ENCODE data around the gene ZNF507. TPM values are rescaled to one million over a fixed set of nuclear protein-coding genes. Genes with fewer than 3 reads are reported as not detected.

ZNF507 gene
- total RNA-seq, 1 donor from 2014 or later, result 33.7 TPM

DNA sequence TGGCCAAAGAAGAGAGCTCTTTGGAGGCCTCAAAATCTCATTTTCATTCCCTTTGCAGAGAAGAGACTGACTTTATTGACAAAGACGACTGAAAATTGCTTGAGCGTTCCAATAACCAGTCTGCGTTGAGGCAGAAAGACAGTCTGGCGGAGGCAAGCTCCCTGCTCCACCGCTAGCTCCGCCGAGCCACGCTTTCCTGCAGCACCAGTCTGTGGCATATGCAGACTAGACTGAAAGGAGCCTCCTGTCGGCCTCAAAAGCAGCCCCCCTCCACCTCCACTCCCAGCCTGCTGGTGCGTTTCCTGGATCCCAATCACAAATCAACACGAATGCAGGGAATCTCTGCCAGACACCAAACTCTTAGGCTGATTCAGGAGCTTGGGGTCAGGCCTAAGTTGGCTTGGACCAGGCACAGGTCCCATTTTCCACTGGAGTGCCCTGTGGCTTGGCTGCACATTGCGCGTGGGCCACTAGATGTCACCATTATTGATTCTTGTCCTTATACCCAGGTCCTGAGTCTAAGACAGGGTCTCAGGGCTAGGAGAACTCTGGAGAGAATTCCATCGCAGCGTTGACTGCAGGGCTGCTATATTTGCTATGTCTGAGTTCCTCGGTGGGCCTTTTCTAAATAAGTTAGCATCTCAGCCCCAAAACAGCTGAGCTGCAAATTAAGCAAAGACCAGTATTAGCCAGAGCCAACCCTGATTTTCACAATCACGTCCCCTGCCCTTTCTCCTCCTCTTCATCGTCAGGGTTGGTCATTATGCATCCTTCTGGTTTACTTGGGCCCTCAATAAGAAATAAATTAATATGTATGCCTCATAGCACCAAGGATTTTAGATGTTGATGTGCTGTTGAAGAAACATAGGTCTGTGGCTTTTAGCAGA is 5.2 kb upstream of the ZNF507 start:
- DNase-seq, result peak; percentile 33

DNA sequence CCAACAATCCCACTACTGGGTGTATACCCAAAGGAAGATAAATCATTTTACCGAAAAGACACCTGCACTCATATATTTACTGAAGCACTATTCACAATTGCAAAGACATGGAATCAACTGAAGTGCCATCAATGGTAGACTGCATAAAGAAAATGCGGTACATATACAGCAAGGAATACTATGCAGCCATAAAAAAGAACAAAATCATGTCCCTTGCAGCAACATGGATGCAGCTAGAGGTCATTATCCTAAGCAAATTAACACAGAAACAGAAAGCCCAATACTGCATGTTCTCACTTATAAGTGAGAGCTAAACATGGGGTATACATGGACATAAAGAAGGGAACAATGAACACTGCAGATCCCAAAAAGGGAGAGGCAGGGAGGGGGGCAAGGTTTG is 2.7 kb upstream of the ZNF507 start:
- DNase-seq, result no peak

GRCh38 chr19:32343550-32344262 is 1.7 kb upstream of the ZNF507 start:
- no peak for DNase-seq

DNA sequence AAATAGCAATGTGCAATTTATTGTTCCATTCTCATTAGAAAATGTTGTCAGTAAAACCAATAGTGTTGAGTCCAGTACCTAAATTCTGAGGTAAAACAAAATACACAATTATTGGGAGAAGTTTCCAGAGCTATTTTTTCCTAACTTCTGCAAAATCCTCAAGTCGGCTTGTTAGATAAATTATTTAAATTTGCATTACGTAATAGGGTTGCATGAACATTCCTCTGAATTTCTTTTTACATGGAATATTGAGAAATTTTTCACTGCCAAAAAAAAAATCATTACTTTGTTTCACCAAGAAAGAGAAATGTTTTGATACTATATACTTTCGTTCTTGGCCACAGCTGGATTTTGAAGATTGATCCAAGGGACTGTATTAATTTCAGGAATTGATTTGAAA is 1.5 kb downstream of the ZNF507 start:
- no peak for DNase-seq

DNA sequence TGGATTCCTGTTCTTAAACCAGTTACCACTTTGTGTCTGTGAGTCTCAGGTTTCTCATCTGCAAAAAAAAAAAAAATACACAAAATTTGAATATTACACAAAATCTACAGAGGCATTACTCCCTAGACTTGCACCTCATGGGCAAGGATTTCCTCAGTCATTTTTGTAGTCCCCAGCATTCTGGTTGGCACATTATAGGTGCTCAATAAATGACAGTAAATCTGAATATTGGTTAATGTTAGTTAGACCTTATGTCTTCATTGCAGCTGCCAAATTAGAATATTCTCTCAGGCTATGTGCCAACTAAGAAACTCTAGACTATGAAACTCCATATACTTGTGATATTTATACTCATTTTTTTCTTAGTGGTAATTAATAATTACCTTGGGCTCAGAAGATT is 2.2 kb downstream of the ZNF507 start:
- no peak for DNase-seq

DNA sequence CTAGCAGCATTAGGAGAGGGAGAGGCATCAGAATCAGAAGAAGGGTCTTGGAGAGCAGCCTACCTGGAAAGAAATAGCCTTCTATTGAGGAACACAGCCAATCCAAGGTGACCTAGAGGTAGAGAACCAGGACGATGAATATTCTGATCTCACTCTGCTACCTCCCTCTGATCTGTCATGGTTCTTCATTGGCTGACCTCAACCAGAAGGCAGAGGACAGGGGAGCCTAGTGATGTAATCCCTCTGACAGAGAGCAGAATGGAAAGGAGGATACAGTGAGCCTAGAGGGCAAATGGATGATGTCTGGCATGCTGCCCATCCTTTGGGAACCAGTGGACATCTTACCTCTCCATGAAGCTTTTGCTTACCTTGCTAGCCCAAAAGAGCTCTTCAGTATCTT is 3.6 kb downstream of the ZNF507 start:
- DNase-seq, result no peak

DNA sequence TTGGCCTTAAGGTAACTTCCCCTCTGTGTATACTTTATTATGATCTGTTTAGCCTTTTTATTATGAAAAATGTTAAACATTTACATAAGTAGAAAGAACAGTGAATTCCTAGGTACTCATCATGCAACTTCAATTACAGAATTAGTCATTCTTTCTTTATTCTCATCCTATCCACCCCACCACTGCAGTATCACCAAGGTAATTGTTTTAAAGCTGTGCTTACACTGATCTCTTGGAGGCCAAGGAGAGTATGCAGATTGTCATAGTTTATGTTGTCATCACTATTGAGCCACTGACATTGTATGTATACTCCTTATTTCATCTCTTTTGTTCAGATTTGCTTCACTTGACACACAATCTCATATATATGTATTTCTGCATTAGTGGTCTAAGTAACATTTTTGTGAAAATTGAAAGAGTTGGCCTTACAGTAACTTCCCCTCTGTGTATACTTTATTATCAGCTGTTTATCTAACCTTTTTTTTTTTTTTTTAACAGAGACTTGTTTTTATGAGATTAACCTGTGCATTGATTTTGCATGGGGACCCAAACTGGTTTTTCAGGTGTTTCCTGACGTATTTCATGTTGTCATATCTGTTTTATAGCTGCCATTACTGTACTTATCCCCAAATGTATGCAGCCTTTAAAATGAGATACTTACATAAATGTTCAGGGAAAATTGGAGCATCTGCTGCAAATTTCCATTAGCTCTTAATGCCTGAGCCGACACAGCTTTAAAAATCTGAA is 4.5 kb downstream of the ZNF507 start:
- DNase-seq, result no peak

DNA sequence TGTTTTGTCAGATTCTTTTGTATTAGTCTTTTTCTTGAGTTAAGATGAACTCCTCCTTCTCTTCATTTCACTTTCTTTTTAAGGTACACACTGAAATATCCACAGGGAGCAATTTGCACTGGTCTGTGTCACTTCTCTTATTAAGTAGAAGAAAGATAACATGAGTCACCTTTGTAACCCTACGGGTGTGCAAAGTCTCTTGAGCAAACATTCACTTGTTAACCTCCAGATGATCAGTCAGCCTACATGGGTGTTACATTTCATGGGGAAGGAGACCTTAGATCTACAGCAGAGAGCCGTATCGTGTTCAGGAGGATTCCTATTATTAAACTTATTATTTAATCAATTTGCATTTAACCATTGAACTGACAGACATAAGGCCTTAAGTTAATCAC is 5.1 kb downstream of the ZNF507 start:
- DNase-seq, result no peak

GRCh38 chr19:32350987-32351348 is 5.6 kb downstream of the ZNF507 start:
- DNase-seq, result no peak

GRCh38 chr19:32352241-32352630 is 6.8 kb downstream of the ZNF507 start:
- no peak for DNase-seq

- no peak for DNase-seq
Observed at GRCh38 chr19:32354345-32354744, 8.9 kb downstream of the ZNF507 start.

DNA sequence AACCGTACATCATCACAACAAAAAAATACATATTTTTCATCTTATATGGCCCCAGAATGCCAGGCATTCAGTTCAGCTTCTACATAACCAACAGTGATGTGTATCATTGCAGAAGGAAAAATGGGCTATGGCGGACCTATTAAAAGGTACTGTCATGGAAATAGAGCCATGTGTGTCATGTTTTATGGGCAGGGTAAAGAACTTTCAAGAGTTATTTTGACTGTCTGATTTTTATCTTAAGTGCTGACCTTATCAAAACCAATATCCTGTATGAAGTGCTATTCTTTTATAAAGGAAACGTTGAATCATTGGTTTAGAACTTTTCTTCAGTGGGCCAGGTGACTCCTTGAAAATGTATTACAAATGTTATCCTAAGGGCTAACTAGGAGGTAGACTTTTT is 9.9 kb downstream of the ZNF507 start:
- no peak for DNase-seq

DNA sequence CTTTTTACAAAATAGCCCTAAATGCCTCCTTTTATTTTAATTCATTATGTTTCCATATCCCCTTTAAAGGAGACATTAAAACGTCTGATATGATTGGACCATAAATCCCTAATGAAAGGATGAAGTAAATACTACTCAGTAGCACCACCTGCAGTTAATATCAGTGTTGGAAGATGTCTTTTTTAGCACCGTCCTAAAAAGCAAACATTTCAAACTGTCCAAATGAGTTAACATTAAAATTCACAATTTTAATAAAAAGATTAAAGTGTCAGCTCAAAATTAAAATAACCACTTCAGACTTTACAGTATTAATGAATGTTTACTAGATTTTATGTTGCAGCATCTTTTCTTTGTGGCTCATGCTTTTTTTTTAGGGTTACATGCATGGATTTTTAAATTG is 12.3 kb downstream of the ZNF507 start:
- no peak for DNase-seq

DNA sequence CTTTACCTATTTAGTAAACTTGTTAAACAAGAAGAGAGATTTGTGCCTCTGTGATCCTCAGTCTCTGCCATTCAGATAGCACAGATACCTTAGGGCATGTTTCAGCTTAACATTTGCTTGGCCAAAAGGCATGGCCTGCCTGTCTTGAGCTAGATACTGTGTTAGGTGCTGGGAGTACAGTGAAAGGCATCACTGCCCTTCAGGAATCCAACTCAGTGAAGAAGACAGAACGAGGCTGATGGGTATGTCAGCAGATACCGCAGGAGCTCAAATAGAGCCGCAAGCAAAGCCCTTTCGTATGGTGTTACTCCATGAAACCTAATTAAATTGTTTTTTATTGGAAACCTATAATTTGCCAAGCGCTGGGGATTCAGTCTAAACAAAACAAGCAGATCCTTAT is 12.9 kb downstream of the ZNF507 start:
- DNase-seq, result no peak

GRCh38 chr19:32359581-32359980 is 14.2 kb downstream of the ZNF507 start:
- no peak for DNase-seq

DNA sequence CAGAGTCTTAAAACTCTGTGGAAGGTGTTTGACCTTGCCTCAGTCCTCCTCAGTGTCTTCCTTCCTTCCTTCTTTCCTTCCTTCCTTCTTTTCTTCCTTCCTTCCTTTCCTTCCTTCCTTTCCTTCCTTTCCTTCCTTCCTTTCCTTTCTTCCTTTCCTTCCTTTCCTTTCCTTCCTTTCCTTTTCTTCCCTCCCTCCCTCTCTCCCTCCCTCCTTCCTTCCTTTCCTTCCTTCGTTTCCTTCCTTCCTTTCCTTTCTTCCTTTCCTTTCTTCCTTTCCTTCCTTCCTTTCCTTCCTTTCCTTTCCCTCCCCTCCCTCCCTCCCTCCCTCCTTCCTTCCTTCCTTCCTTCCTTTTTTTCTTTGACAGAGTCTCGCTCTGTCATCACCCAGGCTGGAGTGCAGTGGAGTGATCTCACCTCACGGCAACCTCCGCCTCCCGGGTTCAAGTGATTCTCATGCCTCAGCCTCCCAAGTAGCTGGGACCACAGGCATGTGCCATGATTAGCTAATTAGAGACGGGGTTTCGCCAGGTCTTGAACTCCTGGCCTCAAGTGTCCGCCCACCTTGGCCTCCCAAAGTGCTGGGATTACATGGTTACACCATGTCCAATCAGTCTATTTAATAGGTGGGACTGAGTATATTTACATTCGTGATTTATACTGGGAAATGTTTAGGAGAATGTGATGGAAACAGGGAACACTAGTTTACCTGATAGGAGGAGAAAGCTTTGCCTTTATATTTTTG is 16.3 kb downstream of the ZNF507 start:
- DNase-seq, result no peak

GRCh38 chr19:32362318-32362691 is 16.9 kb downstream of the ZNF507 start:
- no peak for DNase-seq

- DNase-seq, result no peak
Observed at GRCh38 chr19:32363175-32363574, 17.8 kb downstream of the ZNF507 start.

DNA sequence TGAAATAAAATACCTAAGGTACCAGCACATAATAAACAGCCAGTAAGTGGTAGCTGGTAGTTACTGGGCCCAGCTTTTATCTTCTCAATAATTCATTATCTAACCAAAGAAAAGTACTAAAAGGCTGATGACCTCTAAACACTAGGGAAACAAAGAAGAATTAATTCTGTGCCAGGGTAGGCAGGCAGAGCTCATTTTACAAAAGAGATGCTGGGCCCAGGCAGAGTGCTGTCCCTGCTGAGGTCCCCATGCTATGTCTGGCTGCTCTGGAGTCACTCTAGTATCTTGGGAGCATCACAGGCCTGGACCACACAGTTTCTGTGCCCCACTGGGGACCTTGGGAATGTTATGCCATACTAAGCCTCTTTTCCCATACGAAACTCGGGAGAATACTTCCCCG is 18.2 kb downstream of the ZNF507 start:
- no peak for DNase-seq

DNA sequence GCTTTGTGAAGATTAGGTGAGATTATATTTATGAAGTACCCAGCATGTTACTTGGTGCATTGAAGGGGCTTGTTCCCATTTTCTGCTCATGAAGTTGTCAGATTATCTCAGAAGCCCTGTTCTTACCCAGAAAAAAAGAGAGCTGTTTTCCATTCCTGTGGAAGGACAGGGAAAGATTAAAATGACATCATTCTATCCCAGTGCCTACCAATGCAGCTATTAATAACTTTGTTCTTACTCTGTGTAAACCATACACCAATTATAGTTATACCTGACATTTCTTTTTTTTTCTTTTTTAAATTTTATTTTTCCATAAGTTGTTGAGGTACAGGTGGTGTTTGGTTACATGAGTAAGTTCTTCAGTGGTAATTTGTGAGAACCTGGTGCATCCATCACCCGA is 18.6 kb downstream of the ZNF507 start:
- DNase-seq, result no peak

DNA sequence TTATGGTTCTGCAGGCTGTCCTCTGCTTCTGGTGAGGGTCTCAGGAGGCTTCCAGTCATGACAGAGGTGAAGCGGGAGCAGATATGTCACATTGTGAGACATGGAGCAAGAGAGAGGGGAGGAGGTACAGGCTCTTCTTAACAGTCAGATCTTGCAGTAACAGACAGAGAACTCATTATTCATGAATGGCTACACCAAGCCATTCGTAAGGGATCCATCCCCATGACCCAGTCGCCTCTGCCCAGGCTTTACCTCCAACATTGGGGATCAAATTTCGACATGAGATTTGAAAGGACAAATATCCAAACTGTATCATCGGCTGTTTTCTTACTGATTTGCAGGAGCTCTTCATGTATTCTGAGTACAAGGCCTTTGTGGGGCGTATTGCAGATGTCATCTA is 21.7 kb downstream of the ZNF507 start:
- DNase-seq, result no peak

DNA sequence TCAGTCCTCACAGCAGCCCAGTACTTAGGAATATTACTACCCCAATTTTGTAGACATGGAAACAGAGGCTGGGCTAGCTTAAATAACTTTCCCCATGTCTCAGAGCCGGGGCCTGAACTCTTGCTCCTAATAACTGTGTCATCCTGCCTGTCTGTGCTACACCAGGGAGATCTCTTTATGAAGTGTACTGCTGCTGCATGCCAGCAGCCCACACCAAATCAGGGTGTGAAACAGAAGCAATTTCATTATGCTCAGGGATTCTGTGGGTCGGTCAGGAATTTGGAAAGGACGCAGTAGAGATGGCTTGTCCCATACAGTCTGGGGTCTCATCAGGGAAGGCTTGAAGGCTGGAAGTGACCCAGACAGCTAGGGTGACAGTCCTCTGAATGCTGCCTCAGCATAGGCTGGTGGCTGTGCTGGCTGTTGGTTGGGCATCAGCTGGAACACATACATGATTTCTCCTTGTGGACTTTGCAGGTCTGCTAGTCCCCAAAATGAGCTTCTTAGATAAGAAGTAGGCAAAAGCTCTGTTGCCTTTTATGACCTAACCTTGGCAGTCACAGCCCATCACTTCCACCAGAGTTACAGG is 22.6 kb downstream of the ZNF507 start:
- DNase-seq, result no peak

Data from occipital lobe (tissue), 2 donors.